Stimulated activated CD4-positive, alpha-beta T cell treated with anti-CD3 and anti-CD28 coated beads, Interleukin-12 subunit alpha, Interleukin-12 subunit beta, amount 100 ng/mL, for 48 hours (primary cell): ENCODE results near the gene MAPK10.
"Not testable (repeated sequence)": the region's sequence is repeated elsewhere in the genome, so short reads cannot be mapped to it uniquely, and the experiment has no call there.

ENCODE experiments used
- DNase-seq, 3 donors: peaks; one replicate each; pipeline ENCODE4 v3.0.0-alpha.2; 2020; ENCODE audit warnings: low read depth in 2 of 3, low spot score in 1 of 3

MAPK10 gene

GRCh38 chr4:86043755-86044592 is 315.9 kb downstream of the MAPK10 start:
- DNase-seq: peak in 1 of 3 donors; percentile 21

- DNase-seq: no peak
Measured at GRCh38 chr4:86038037-86038436, 321.8 kb downstream of the MAPK10 start.

GRCh38 chr4:86036736-86037135 is 323.1 kb downstream of the MAPK10 start:
- DNase-seq: no peak

- DNase-seq: no peak
Measured at GRCh38 chr4:86035688-86036087, 324.2 kb downstream of the MAPK10 start.

- DNase-seq: no peak
Measured at GRCh38 chr4:86034616-86035015, 325.2 kb downstream of the MAPK10 start.

- DNase-seq: no peak
Measured at GRCh38 chr4:86033171-86033570, 326.7 kb downstream of the MAPK10 start.

GRCh38 chr4:86032476-86033022 is 327.3 kb downstream of the MAPK10 start:
- DNase-seq: no peak

GRCh38 chr4:86031927-86032326 is 327.9 kb downstream of the MAPK10 start:
- no peak for DNase-seq

- DNase-seq: no peak
Measured at GRCh38 chr4:86026720-86027119, 333.1 kb downstream of the MAPK10 start.

- not testable (repeated sequence) for DNase-seq
Measured at GRCh38 chr4:86021671-86022070, 338.2 kb downstream of the MAPK10 start.

- no peak for DNase-seq
Measured at GRCh38 chr4:86019906-86020305, 339.9 kb downstream of the MAPK10 start.

GRCh38 chr4:86019362-86019761 is 340.5 kb downstream of the MAPK10 start:
- no peak for DNase-seq

GRCh38 chr4:86015412-86016350 is 344.2 kb downstream of the MAPK10 start:
- no peak for DNase-seq

- DNase-seq: no peak
Measured at GRCh38 chr4:86014599-86014998, 345.3 kb downstream of the MAPK10 start.

GRCh38 chr4:86013621-86014020 is 346.2 kb downstream of the MAPK10 start:
- no peak for DNase-seq

GRCh38 chr4:86011117-86011516 is 348.7 kb downstream of the MAPK10 start:
- no peak for DNase-seq

GRCh38 chr4:86007042-86007441 is 352.8 kb downstream of the MAPK10 start:
- DNase-seq: no peak

GRCh38 chr4:86006057-86006456 is 353.8 kb downstream of the MAPK10 start:
- DNase-seq: no peak

GRCh38 chr4:86004030-86004429 is 355.8 kb downstream of the MAPK10 start:
- no peak for DNase-seq

- DNase-seq: no peak
Measured at GRCh38 chr4:86001591-86001990, 358.3 kb downstream of the MAPK10 start.

- DNase-seq: no peak
Measured at GRCh38 chr4:85995361-85995760, 364.5 kb downstream of the MAPK10 start.

GRCh38 chr4:85994576-85994975 is 365.3 kb downstream of the MAPK10 start:
- DNase-seq: no peak
